Measurements from ENCODE around the gene WDR83.

Gene WDR83

DNA sequence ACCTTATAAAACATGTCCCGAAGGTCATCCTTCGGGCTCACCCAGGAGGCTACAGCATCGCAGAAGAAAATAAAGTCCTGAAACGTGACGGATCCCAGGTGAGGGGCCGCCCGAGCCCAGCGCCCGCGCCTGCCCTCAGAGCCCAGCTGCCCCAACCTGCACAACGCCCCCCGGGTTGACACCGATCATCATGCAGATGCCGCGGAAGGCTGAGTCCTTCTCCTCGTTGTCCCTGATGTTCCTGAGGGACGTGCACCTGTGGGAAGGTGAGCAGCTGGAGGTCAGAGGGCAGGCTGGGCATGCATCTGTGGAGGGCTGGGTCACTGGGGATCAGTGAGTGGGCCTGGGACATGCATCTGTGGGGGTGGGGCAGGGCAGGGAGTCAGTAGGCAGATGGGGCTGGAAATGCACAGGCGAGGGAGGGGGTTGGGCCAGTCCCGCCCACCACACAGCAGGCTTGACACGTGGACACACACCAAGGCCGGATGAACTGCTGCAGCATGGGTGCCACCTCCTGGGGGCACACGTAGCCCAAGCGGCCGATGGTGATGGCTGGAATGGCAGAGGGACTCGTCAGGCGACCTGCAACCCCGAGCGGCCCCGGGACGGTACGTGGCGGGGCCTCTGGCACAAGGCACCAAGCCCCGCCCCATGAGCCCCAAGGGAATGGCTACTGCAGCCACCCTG, 35.1 kb downstream of the WDR83 start:
- H3K4me3 ChIP-seq (ENCODE audit: low read depth, low read length) = no peak overlapping the region

DNA sequence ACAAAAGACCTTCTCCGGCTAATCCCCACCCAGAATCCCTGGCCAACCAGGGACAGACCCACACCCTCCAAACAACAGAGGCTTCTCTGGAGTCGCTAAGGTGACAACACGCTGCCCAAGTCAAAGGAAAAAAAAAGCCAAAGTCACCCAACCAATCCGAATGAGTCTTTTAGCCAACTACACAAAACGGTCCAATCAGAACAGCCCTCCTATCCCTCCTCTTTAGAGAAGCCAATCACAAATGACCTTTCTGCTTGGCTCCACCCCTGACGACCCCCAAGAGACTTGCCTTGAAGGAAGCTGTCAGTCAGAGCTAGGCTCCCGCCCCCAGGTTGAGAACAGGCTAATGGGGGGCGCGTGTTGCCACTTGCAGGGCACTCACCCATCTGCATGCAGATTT, 36.4 kb downstream of the WDR83 start:
- in situ Hi-C loops (cut with HindIII; ENCODE audit: low sequenced_read_pairs) = no loop called here

More for the DNA sequence above, 35.1 kb downstream of the WDR83 start:
- DNase-seq (ENCODE audit: low read depth) = no peak
- in situ Hi-C loops (cut with HindIII; ENCODE audit: low sequenced_read_pairs) = no loop called here
- TF ChIP-seq CTCF (IDR thresholded peaks at IDR 0.05; ENCODE audit: low read depth, low read length, missing control alignments) = no peak

DNA sequence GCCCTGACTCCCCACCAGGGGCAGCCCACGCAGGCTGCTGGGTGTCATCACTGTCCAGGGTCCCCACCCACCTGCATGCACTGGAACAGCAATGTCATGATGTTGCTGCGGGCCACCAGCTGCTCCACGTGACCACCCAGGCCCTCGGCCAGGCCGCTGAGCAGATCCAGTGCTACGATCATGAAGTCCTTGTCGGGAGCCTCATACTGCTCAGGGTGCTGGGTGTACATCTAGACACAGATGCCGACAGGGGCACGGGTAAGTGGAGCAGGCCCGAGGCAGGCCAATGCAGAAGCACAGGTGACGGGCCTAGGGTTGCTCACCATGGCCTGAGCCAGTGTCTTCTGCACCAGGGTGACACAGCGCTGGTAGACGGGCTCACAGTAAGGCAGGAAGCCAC, 38.6 kb downstream of the WDR83 start:
- no peak for TF ChIP-seq CTCF (IDR thresholded peaks at IDR 0.05; ENCODE audit: low read depth, low read length, missing control alignments)
- in situ Hi-C loops (cut with HindIII; ENCODE audit: low sequenced_read_pairs) = no loop called here
- H3K4me3 ChIP-seq (ENCODE audit: low read depth, low read length) = no peak overlapping the region
- DNase-seq (ENCODE audit: low read depth) = no peak

More for the DNA sequence above, 36.4 kb downstream of the WDR83 start:
- no peak for TF ChIP-seq CTCF (IDR thresholded peaks at IDR 0.05; ENCODE audit: low read depth, low read length, missing control alignments)
- H3K4me3 ChIP-seq (ENCODE audit: low read depth, low read length) = no peak overlapping the region
- DNase-seq (ENCODE audit: low read depth) = peak; percentile 13

DNA sequence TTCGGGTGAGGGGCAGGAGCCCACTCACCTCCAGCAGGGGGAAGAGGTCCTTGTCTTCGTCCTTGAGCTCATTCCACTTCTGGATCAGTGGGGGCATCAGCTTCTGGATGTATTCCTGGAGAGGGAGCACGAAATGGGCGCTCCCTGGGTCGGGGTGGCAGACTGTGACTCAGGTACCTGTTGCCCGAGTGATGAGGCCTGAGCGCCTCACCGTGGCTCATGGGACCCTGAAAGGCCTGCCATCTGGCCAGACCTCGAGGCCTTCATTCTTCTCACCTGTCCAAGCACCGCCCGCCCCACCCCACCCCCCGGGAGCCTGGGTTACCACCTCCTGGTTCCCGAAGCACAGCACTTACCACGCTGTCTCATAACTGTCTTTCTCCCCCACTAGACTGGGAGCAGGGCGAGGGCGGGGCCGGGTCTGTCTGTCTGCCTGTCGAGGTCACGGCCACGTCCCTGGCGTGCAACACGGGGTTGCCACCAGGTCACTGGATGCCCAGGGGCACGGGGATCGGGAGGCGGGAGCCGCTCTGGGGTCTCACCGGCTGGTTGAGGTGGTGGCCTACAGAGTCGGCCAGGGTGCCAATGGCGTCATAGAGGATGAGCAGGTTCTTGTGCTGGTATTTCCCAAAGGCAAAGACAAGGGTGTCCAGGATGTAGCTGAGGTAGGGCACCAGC, 39.2 kb downstream of the WDR83 start:
- TF ChIP-seq CTCF (IDR thresholded peaks at IDR 0.05; ENCODE audit: low read depth, low read length, missing control alignments) = no peak
- no peak overlapping the region for H3K4me3 ChIP-seq (ENCODE audit: low read depth, low read length)
- DNase-seq (ENCODE audit: low read depth) = no peak
- in situ Hi-C loops (cut with HindIII; ENCODE audit: low sequenced_read_pairs) = no loop called here

DNA sequence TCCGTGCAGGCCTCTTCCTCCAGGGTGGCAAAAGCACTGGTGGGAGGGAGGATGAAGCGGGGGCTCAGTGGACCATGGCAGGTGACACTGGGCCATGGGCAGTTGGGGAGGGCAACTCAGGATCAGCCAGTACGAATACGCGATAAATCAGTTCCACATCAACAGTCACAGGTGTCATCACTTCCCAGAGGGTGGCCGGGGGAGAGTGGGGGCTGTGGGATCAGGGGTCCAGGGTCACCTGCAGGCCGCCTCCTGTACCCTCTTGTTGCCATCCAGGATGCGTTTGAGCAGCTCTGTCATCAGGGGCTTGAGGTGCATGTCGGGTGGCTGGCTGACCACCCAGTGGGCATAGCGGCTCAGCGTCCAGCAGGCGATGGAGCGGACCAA, 39.7 kb downstream of the WDR83 start:
- in situ Hi-C loops (cut with HindIII; ENCODE audit: low sequenced_read_pairs) = no loop called here

DNA sequence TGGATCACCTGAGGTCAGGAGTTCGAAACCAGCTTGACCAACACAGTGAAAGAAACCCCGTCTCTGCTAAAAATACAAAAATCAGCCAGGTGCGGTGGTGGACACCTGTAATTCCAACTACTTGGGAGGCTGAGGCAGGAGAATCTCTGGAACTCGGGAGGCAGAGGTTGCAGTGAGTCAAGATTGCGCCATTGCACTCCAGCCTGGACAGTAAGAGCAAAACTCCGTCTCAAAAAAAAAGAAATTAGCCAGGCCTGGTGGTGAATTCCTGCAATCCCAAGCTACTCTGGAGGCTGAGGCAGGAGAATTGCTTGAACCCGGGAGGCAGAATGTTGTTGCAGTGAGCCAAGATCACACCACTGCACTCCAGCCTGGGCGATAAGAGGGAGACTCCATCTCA, 42.0 kb downstream of the WDR83 start:
- no peak overlapping the region for H3K4me3 ChIP-seq (ENCODE audit: low read depth, low read length)
- no peak for DNase-seq (ENCODE audit: low read depth)
- in situ Hi-C loops (cut with HindIII; ENCODE audit: low sequenced_read_pairs) = no loop called here
- TF ChIP-seq CTCF (IDR thresholded peaks at IDR 0.05; ENCODE audit: low read depth, low read length, missing control alignments) = no peak

More for the DNA sequence above, 39.7 kb downstream of the WDR83 start:
- no peak overlapping the region for H3K4me3 ChIP-seq (ENCODE audit: low read depth, low read length)
- no peak for DNase-seq (ENCODE audit: low read depth)
- no peak for TF ChIP-seq CTCF (IDR thresholded peaks at IDR 0.05; ENCODE audit: low read depth, low read length, missing control alignments)
